SK-N-SH (cell line): ENCODE measurements around the gene KCNA10.

ENCODE experiments used
- ELF1 ChIP-seq: IDR thresholded peaks from 2 replicates; pipeline ENCODE4 v1.4.0; 2012
- IRF3 ChIP-seq: fragments of 150-350 bp; IDR thresholded peaks from 2 replicates; pipeline ENCODE4 v1.6.1; 2016; ENCODE audit warnings: mild to moderate bottlenecking, low read depth, low read length
- YY1 ChIP-seq: IDR thresholded peaks from 2 replicates; pipeline ENCODE4 v1.4.0; 2012; ENCODE audit warnings: low read depth, mild to moderate bottlenecking
- ZBTB33 ChIP-seq: IDR thresholded peaks from 2 replicates; pipeline ENCODE4 v1.4.0; 2012; ENCODE audit warnings: low read depth, borderline replicate concordance

- TF ChIP-seq IRF3 (no peak), ELF1 (no peak), ZBTB33 (no peak), YY1 (no peak)
Measured at GRCh38 chr1:110515041-110515440, 3.9 kb downstream of the KCNA10 start.
